Urinary bladder (tissue), 4 donors: ENCODE data around the gene GLB1L. TPM values are rescaled to one million over a fixed set of nuclear protein-coding genes. Genes with fewer than 3 reads are reported as not detected.
"Not testable (repeated sequence)": the region's sequence is repeated elsewhere in the genome, so short reads cannot be mapped to it uniquely, and the experiment has no call there.

ENCODE experiments used
- DNase-seq: peaks from one replicate; pipeline ENCODE4 v3.0.0-alpha.2; 2015; ENCODE audit errors: extremely low spot score
- H3K27ac ChIP-seq: one replicate; pipeline ENCODE4 v1.5.1; 2013; ENCODE audit warnings: low read depth, mild to moderate bottlenecking, moderate library complexity
- H3K36me3 ChIP-seq: one replicate; pipeline ENCODE4 v1.6.1; 2013; ENCODE audit warnings: mild to moderate bottlenecking, moderate library complexity; ENCODE audit not compliant: insufficient read depth
- H3K4me1 ChIP-seq: one replicate; pipeline ENCODE4 v1.6.1; 2013; ENCODE audit warnings: mild to moderate bottlenecking, moderate library complexity; ENCODE audit not compliant: insufficient read depth
- H3K4me3 ChIP-seq: one replicate; pipeline ENCODE4 v1.5.1; 2013; ENCODE audit warnings: low read depth, low read length
- WGBS: extraction: QIAGEN DNeasy Blood & Tissue Kit; methylation state at CpG from one replicate; pipeline ENCODE4 v1.1.7; 2013; 5-methylcytosine and 5-hydroxymethylcytosine counted together
- polyA plus RNA-seq: library from polyadenylated mRNA; stranded (reverse); fragments of 200-250 nt; gene quantifications from one replicate; pipeline ENCODE4 v1.2.3, GENCODE V29; 2013
- total RNA-seq: library from RNA; depleted of rRNA; stranded (reverse); fragments of >200 nt; gene quantifications from one replicate; pipeline ENCODE4 v1.2.3, GENCODE V29; 2014
- donor health status: healthy with polysubstance abuse.
- donor health status: healthy.

The GLB1L gene
- total and polyA plus RNA-seq, 2 donors: 6.5 to 12.0 TPM

- WGBS: 62% methylated on average over 17 of the region's 17 CpGs
- H3K4me3 ChIP-seq: no peak overlapping the region
- H3K36me3 ChIP-seq: peaks cover 2% of the 10 kb centered on the region
- no peaks in the 10 kb centered on the region for H3K4me1 ChIP-seq
- no peak for DNase-seq
- no peak overlapping the region for H3K27ac ChIP-seq
Measured at GRCh38 chr2:219207884-219208740, 37.1 kb downstream of the GLB1L start.

- no peak for DNase-seq
- peak overlapping the region; percentile 90 for H3K27ac ChIP-seq
- WGBS: 9% methylated on average over 22 of the region's 22 CpGs
Measured at GRCh38 chr2:219207134-219207883, 37.9 kb downstream of the GLB1L start.

DNA sequence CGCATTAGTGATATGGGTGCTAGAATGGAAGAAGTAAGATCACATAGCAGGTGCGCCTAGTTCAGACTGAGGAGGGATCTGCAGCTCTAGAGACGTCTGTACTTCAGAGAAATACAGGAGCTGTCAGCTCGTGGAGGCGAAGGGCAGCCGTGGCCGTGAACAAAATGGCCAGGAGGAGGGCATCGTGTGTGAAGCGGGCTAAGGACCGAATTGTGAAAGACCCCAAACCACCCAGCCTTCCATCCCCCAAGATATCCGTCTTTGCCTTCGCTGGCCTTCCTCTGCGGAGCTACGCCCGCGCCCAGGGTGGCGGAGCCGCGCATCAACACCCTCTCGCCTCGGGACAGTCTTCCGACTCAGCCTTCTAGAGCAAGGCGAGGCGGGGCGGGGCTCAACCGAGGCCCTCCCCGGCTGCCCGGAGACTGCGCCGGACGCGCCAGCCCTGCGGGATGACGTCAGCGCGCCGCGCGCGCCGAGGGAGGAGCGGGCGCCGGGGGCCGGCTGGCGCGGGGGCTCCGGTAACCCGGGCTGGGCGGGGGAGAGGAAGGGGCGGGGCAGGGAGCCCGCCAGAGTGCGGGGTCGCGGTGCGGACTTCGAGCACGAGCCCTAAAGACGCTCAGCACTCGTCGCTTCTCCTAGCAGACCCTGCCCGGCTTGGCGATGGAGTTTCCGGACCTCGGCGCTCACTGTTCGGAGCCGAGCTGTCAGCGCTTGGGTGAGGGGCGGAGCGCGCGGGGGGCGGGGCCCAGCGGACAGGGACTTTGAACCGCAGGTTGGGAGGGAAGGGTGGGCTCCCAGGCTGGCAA is 38.7 kb downstream of the GLB1L start, which contains the start of gene ZFAND2B:
TSS of gene ZFAND2B (plus strand) at position 455 of the 806 bp plus-strand sequence. CDS start at position 661, 206 bp downstream.
- H3K36me3 ChIP-seq: peaks cover 2% of the 10 kb centered on the region
- DNase-seq: peak; percentile 77
- under 1% methylated on average over 76 of the region's 76 CpGs for WGBS
- H3K4me3 ChIP-seq: peak within 1 kb of the TSS; percentile 60
- H3K4me1 ChIP-seq: no peaks in the 10 kb centered on the region
- H3K27ac ChIP-seq: peak within 1 kb of the TSS; percentile 93

More at GRCh38 chr2:219207134-219207883, 37.9 kb downstream of the GLB1L start:
- Histone ChIP-seq H3K4me1 (no peaks in the 10 kb centered on the region), H3K36me3 (peaks cover 2% of the 10 kb centered on the region), H3K4me3 (peak overlapping the region; percentile 60)

DNA sequence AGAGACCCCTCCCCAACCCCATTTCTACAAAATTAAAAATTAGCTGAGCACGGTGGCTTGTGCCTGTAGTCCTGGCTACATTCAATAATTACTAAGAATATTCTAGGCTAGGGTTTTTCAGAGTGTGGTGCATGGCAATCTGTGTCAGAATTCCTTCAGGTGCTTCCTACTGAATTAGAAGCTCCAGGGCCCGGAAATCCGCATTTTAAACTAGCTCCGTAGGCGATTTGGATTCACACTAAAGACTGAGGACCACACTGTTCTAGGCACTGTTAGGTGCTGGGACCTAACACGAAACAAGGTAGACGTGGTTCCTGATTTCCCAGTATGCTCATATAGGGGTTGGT is 39.3 kb downstream of the GLB1L start:
- Histone ChIP-seq H3K4me1 (no peaks in the 10 kb centered on the region), H3K27ac (peak overlapping the region; percentile 93), H3K36me3 (peaks cover 2% of the 10 kb centered on the region), H3K4me3 (peak overlapping the region; percentile 60)
- 19% methylated on average over 7 of the region's 7 CpGs for WGBS
- DNase-seq: no peak

DNA sequence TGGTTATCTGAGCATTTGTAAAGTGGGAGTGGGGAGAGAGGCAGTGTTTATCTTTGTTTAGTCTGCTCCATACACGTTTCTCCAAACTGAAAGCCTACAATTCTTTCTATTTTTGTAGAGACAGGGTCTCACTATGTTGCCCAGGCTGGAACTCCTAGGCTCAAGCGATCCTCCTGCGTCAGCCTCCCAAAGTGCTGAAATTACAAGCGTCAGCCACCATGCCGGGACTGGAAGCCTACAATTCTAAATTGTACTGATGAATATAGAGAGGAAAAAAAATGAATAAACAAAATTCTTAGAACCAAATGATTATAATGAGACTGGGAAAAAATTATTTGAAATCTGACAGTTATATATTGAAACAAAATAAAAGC is 40.1 kb downstream of the GLB1L start:
- Histone ChIP-seq H3K36me3 (peaks cover 2% of the 10 kb centered on the region), H3K4me3 (no peak overlapping the region), H3K27ac (no peak overlapping the region), H3K4me1 (no peaks in the 10 kb centered on the region)
- 78% methylated on average over 5 of the region's 5 CpGs for WGBS
- no peak for DNase-seq

- H3K4me1 ChIP-seq: no peaks in the 10 kb centered on the region
- H3K27ac ChIP-seq: no peak overlapping the region
- 76% methylated on average over 7 of the region's 7 CpGs for WGBS
- H3K36me3 ChIP-seq: peaks cover 2% of the 10 kb centered on the region
- no peak for DNase-seq
- H3K4me3 ChIP-seq: no peak overlapping the region
Measured at GRCh38 chr2:219204425-219205164, 40.6 kb downstream of the GLB1L start.

DNA sequence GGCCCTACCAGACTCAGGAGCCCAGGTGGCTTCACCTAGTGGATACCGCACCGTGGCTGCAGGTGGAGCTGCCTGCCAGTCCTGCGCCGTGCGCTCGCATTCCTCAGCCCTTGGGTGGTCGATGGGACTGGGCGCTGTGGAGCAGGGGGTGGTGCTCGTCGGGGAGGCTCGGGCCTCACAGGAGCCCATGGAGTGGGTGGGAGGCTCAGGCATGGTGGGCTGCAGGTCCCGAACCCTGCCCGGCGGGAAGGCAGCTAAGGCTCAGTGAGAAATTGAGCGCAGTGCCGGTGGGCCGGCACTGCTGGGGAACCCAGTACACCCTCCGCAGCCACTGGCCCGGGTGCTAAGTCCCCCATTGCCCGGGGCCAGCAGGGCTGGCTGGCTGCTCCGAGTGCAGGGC is 43.9 kb downstream of the GLB1L start:
- not testable (repeated sequence) for H3K36me3 ChIP-seq, H3K27ac ChIP-seq, DNase-seq, H3K4me1 ChIP-seq, H3K4me3 ChIP-seq
- WGBS: 89% methylated on average over 19 of the region's 21 CpGs

- H3K4me3 ChIP-seq, H3K36me3 ChIP-seq, H3K27ac ChIP-seq, H3K4me1 ChIP-seq, DNase-seq: not testable (repeated sequence)
- 61% methylated on average over 24 of the region's 26 CpGs for WGBS
Measured at GRCh38 chr2:219200502-219201326, 44.5 kb downstream of the GLB1L start.

- H3K27ac ChIP-seq: no peak overlapping the region
- no peaks in the 10 kb centered on the region for H3K4me1 ChIP-seq
- WGBS: 83% methylated on average over 12 of the region's 12 CpGs
- DNase-seq: no peak
- no peaks in the 10 kb centered on the region for H3K36me3 ChIP-seq
- H3K4me3 ChIP-seq: no peak overlapping the region
Measured at GRCh38 chr2:219199470-219200211, 45.6 kb downstream of the GLB1L start.

- H3K4me1 ChIP-seq: no peaks in the 10 kb centered on the region
- no peak for DNase-seq
- H3K4me3 ChIP-seq: no peak overlapping the region
- H3K36me3 ChIP-seq: no peaks in the 10 kb centered on the region
- WGBS: 79% methylated on average over 5 of the region's 5 CpGs
- H3K27ac ChIP-seq: no peak overlapping the region
Measured at GRCh38 chr2:219198974-219199373, 46.3 kb downstream of the GLB1L start.

DNA sequence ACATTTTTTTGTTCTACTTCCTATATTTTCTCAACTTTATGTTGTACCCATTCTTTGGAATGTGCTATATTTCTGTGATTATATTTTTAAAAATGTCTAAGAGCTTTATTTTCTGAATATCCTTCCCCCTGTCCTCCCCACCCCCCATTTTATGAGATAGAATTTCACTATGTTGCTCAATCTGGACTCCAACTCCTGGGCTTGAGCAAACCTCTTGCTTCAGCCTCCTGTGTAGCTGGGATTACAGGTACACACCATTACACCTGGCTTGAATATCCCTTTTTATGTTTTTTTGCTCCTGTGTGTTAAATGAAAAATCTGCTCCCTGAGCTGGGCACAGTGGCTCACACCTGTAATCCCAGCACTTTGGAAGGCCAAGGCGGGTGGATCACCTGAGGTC is 47.9 kb downstream of the GLB1L start:
- H3K36me3 ChIP-seq: no peaks in the 10 kb centered on the region
- H3K4me1 ChIP-seq: no peaks in the 10 kb centered on the region
- H3K4me3 ChIP-seq: no peak overlapping the region
- no peak for DNase-seq
- WGBS: 88% methylated on average over 1 of the region's 1 CpG
- H3K27ac ChIP-seq: no peak overlapping the region
